Natural killer cell (primary cell): Measurements from ENCODE around the gene TTLL11. TPM values are rescaled to one million over a fixed set of nuclear protein-coding genes. Genes with fewer than 3 reads are reported as not detected.

Experiments used
- ATAC-seq, 3 donors: fragments of 150-1000 bp in 2 of 3; fragments of 200-7000 bp in 1 of 3; cut with Tn5 transposase; 1 replicate in 1 of 3; 2 replicates in 2 of 3; pipeline ENCODE4 v1.10.0; 2021; ENCODE audit warnings: mild to moderate bottlenecking in 2 of 3, moderate library complexity in 2 of 3
- DNase-seq, 2 donors: peaks; one replicate each; pipeline versions ENCODE4 v3.0.0 to v3.0.0-alpha.2; 2013 to 2021; ENCODE audit warnings: mixed read lengths in 1 of 2
- H3K27ac ChIP-seq: one replicate; pipeline ENCODE4 v1.5.1; 2013; ENCODE audit warnings: mild to moderate bottlenecking, low read length
- H3K27me3 ChIP-seq: one replicate; pipeline ENCODE4 v1.6.1; 2013; ENCODE audit warnings: low read length; ENCODE audit not compliant: control insufficient read depth, insufficient read depth
- H3K36me3 ChIP-seq: one replicate; pipeline ENCODE4 v1.6.1; 2013; ENCODE audit warnings: low read length; ENCODE audit not compliant: control insufficient read depth, insufficient read depth
- H3K4me1 ChIP-seq: one replicate; pipeline ENCODE4 v1.6.1; 2013; ENCODE audit warnings: low read length; ENCODE audit not compliant: control insufficient read depth, insufficient read depth
- H3K4me3 ChIP-seq: one replicate; pipeline ENCODE4 v1.5.1; 2013; ENCODE audit warnings: low read length
- H3K9me3 ChIP-seq: one replicate; pipeline ENCODE4 v1.6.1; 2013; ENCODE audit warnings: low read length; ENCODE audit not compliant: control insufficient read depth, insufficient read depth
- H3K27ac Mint-ChIP-seq, 2 donors: one replicate each; pipeline ENCODE4 v1.8.0; 2022; ENCODE audit warnings: mild to moderate bottlenecking in 2 of 2, mixed read lengths in 2 of 2, moderate library complexity in 1 of 2
- H3K27me3 Mint-ChIP-seq, 2 donors: one replicate each; pipeline ENCODE4 v1.8.0; 2022; ENCODE audit warnings: low read depth in 2 of 2, mixed read lengths in 2 of 2
- H3K36me3 Mint-ChIP-seq: one replicate; pipeline ENCODE4 v1.8.0; 2022; ENCODE audit warnings: mixed read lengths
- H3K4me1 Mint-ChIP-seq, 2 donors: one replicate each; pipeline ENCODE4 v1.8.0; 2022; ENCODE audit warnings: mixed read lengths in 2 of 2
- H3K4me3 Mint-ChIP-seq: one replicate; pipeline ENCODE4 v1.8.0; 2022; ENCODE audit warnings: mild to moderate bottlenecking, moderate library complexity, mixed read lengths
- H3K9me3 Mint-ChIP-seq, 2 donors: one replicate each; pipeline ENCODE4 v1.8.0; 2022; ENCODE audit warnings: mixed read lengths in 2 of 2
- WGBS: methylation state at CpG from one replicate; pipeline ENCODE4 v1.1.7; 2013; ENCODE audit warnings: missing lambda C conversion rate; ENCODE audit not compliant: insufficient coverage; 5-methylcytosine and 5-hydroxymethylcytosine counted together
- intact Hi-C: fragments of 100-400 bp; cut with micrococcal nuclease; formaldehyde crosslinking; loops from one replicate; pipeline ENCODE4 v1.14.2; 2022
- total RNA-seq, 4 donors: library from RNA; stranded (reverse); fragments of 120-200 nt in 1 of 4; gene quantifications; one replicate each; pipeline versions ENCODE4 v1.2.3 to v1.2.4, GENCODE V29; 2013 to 2022
- TF ChIP-seq, protein P1 (sequence below): fragments of 200-600 bp; IDR thresholded peaks from one replicate; pipeline ENCODE4 v1.8.0; 2022; ENCODE audit warnings: antibody characterized with exemption

Gene TTLL11
- total RNA-seq, 3 donors from 2014 or later (not counting 1 experiment from before 2014, with no cell fraction given): 3.4 to 4.6 (median 3.6) TPM

DNA sequence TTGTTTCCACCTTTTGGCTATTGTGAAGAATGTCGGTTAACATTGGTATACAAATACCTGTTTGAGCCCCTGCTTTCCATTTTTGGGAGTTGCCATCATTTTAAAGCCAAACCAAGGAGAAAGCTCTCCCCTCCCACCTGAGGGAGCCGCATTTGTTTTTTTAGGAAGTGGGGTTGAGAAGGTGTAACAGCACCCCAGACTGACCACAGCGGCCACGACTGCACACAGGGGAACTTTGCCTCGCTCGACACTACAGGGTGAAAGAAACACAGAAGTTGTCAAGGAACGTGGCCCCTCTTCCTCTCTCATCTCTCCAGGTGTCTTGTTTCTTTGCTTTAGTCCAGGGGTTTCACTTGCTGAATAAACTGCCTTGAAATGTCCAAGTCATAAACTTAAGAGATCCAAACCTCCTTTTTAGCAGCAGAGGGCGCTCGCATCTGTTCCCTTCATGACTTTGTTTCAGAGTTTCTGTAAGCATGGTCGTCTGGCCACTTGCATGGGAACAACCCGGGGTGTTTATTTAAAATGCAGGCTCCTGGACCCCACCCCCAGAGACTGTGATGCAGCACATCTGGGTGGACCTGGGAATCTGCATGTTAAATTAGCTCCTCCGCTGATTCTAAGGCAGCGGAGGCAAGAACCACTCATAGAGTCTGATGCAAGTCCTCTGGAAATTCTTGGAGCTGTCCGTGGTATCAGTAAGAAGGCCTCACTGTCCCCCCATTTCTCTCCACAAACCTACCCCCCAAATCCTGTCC lies 2.1 kb upstream of the TTLL11 start:
- Mint-ChIP-seq H3K36me3 (no peaks in the 10 kb centered on the region), H3K4me1 (peaks cover 41 to 43% of the 10 kb centered on the region in 2 donors), H3K27ac (peak overlapping the region; percentile 5 to 50), H3K9me3 (no peaks in the 10 kb centered on the region), H3K27me3 (peaks cover 8 to 9% of the 10 kb centered on the region in 2 donors), H3K4me3 (peak overlapping the region; percentile 65)
- Histone ChIP-seq H3K27ac (no peak overlapping the region), H3K4me1 (peaks cover 26% of the 10 kb centered on the region), H3K27me3 (no peaks in the 10 kb centered on the region), H3K9me3 (no peaks in the 10 kb centered on the region), H3K4me3 (no peak overlapping the region), H3K36me3 (no peaks in the 10 kb centered on the region)
- DNase-seq: peak in 1 of 2 donors; percentile 77
- 21% methylated on average over 14 of the region's 14 CpGs for WGBS
- intact Hi-C loops: loop anchor here (1.0 to 10.0 kb wide), 4 partner anchors 64 to 715 kb away; partner anchors contain the start of genes MORN5 and NDUFA8
- TF ChIP-seq, protein P1, sequence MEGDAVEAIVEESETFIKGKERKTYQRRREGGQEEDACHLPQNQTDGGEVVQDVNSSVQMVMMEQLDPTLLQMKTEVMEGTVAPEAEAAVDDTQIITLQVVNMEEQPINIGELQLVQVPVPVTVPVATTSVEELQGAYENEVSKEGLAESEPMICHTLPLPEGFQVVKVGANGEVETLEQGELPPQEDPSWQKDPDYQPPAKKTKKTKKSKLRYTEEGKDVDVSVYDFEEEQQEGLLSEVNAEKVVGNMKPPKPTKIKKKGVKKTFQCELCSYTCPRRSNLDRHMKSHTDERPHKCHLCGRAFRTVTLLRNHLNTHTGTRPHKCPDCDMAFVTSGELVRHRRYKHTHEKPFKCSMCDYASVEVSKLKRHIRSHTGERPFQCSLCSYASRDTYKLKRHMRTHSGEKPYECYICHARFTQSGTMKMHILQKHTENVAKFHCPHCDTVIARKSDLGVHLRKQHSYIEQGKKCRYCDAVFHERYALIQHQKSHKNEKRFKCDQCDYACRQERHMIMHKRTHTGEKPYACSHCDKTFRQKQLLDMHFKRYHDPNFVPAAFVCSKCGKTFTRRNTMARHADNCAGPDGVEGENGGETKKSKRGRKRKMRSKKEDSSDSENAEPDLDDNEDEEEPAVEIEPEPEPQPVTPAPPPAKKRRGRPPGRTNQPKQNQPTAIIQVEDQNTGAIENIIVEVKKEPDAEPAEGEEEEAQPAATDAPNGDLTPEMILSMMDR: peak; percentile 61
- peak in 1 of 3 donors; percentile 19 for ATAC-seq

DNA sequence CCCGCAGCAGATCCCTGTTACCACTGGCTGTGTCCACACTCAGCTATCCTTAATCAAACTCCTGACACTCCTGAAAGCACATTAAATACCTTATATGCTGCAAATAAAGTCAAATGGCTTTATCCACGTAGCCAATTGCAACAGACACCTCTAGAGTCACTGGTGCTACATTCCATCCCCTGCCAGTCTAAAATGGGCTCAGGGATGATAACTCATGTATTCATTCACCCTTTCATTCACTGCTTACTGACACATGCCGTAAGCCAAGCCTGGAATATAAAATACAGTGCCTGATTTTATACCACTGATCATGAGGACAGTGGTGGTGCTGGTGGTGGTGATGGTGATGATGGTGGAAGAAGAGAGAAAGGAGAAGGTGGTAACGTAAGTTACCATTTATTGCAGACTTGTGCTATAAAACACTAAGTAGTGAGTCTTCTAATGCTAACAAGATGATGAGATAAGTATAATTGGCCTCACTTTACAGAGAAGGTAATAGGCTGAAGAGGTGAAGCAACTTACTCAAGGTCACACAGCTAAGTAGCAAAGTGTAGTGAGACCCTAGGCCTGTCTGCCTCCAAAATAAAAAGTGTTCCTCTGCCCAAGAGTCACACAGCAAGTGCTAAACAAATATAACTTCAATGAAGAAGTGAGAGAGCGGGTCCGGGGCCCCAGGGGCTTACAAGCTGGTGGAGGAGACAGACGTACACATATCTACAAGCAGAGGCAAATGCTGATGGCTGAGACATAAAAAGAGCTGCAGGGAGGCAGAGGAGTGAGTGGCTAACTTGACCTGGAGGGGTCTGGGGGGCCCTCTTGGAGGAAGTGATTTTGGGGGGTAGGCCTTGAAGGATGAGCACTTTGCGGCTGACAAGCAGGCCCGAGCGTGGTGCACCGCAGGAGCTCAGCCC lies 1.2 kb downstream of the TTLL11 start:
- no peaks in the 10 kb centered on the region for H3K27me3 ChIP-seq
- Mint-ChIP-seq H3K27ac (peak overlapping the region; percentile 59 to 85), H3K4me1 (peaks cover 44% of the 10 kb centered on the region in 2 donors), H3K4me3 (peak overlapping the region; percentile 91), H3K36me3 (no peaks in the 10 kb centered on the region), H3K27me3 (peaks cover 4% of the 10 kb centered on the region in 2 donors), H3K9me3 (no peaks in the 10 kb centered on the region)
- H3K4me1 ChIP-seq: peaks cover 22% of the 10 kb centered on the region
- H3K36me3 ChIP-seq: no peaks in the 10 kb centered on the region
- 57% methylated on average over 10 of the region's 11 CpGs for WGBS
- no peak overlapping the region for H3K27ac ChIP-seq
- ATAC-seq: no peak
- peak overlapping the region; percentile 59 for H3K4me3 ChIP-seq
- H3K9me3 ChIP-seq: no peaks in the 10 kb centered on the region
- TF ChIP-seq, protein P1: no peak
- intact Hi-C loops: loop anchor here (2.0 to 10.0 kb wide), 2 partner anchors 173 to 363 kb away; partner anchors contain the start of genes MRRF and RBM18
- peak in 1 of 2 donors; percentile 9 for DNase-seq

DNA sequence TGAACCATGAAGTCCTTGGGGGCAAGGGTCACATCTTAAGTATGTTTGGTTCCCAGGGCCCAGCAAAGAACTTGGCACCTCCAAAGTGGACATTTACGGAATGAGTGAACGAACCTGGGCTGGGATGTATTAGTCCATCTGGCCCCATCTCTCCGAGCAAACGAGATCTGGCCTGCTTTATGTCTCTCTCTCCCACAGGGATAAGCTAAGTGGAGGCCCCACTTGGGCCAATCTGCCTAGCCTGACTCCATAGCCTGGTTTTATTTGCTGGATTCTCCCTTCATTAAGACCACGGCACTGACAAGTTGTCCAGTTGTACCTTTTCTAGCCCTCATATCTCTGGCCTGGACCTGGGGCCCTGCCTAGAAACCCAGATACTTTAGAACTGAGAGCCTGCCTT lies 2.1 kb downstream of the TTLL11 start:
- H3K36me3 Mint-ChIP-seq: no peaks in the 10 kb centered on the region
- Histone ChIP-seq H3K36me3 (no peaks in the 10 kb centered on the region), H3K27me3 (no peaks in the 10 kb centered on the region), H3K4me1 (peaks cover 22% of the 10 kb centered on the region), H3K9me3 (no peaks in the 10 kb centered on the region), H3K4me3 (no peak overlapping the region), H3K27ac (no peak overlapping the region)
- TF ChIP-seq, protein P1: no peak
- H3K27ac Mint-ChIP-seq: no peak overlapping the region
- H3K27me3 Mint-ChIP-seq: no peaks in the 10 kb centered on the region
- H3K9me3 Mint-ChIP-seq: no peaks in the 10 kb centered on the region
- no peak for DNase-seq
- H3K4me1 Mint-ChIP-seq: peaks cover 44% of the 10 kb centered on the region in 2 donors
- intact Hi-C loops: loop anchor here (10.0 kb wide), 1 partner anchor 364 kb away; no protein-coding TSS in a partner anchor
- WGBS: 95% methylated on average over 5 of the region's 5 CpGs
- no peak overlapping the region for H3K4me3 Mint-ChIP-seq
- no peak for ATAC-seq
